Stimulated activated CD4-positive, alpha-beta T cell treated with anti-CD3 and anti-CD28 coated beads, Interleukin-2, amount 100 ng/mL, for 24 hours (primary cell): ENCODE results near the gene PTCHD4.
"Not testable (repeated sequence)": the region's sequence is repeated elsewhere in the genome, so short reads cannot be mapped to it uniquely, and the experiment has no call there.

Experiments used
- DNase-seq, 2 donors: peaks; one replicate each; pipeline ENCODE4 v3.0.0-alpha.2; 2020

Gene PTCHD4

DNA sequence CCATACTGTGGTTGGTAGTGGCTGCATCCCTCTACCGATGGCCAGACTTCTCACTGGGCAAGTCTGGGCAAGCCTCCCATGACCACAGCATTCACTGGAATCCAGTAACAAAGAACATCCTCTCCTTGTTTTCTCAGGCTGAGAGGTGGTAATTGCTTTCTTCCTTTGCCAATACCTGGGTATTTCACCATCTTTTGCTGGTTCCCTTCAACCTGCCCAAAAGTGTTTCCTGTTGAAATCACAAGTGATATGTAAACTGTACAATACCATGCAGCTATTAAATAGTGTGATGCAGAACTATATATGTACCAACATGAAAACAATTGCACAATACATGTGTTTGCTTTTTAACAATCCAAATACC lies at the start of gene PTCHD4:
PTCHD4 (minus strand) TSS at position 55 of the 364 bp plus-strand sequence. CDS start 42,240 bp downstream, outside the sequence.
- DNase-seq = no peak

DNA sequence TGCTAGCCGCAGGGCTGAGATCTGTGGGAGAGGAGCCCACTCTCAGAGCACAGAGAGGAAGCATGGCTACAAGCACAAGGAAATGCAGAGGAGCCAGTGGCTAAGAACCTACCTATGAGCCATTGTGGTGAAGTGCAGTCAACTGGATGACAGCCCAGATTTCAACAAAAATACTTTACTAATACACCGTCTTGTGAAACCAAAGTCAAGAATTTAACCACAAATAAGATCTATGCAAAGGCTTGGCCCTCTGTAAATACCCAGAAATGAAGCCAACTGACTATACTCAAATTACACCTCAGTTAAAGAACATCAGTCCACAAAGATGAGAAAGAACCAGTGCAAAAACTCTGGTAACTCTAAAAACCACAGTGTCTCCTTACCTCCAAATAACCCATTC lies 40.1 kb upstream of the PTCHD4 start:
- DNase-seq = no peak

DNA sequence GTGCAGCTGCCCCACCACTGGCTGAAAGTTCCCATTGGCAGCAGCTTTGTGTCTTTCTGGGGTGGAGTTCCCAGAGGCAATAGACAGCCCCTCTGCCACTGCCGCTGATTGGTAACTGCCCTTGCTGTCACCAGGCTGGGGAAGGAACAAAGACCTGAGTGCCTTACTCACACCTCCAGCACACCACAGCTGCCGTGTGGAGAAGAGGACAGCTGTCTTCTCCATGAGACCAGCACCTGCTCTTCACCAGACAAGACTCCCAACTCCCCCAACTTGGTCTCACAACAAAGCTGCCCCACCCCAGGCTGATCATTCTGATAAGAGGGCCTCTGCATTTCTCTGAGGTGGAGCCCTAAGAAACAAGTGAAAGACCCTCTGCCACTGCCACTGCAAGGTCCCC lies 39.7 kb upstream of the PTCHD4 start:
- DNase-seq = no peak

DNA sequence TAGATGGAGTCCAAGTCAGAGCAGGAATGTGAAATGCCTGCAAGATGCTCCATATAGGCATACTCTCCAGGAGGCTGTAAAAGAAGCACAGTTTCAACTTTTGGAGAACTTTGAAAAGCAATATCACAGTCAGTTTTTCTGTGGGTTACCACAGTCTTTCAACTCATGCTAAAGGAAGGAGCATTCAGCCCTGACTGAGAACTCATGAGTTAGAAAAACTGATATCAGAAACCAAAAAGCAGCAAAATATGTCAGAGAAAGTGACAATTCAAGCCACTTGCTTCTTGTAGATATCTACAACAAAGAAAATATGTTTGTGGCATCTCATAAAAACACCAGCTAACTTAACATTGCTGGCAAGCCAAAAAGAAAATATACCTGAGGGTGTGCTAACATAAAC lies 36.1 kb upstream of the PTCHD4 start:
- DNase-seq = no peak

DNA sequence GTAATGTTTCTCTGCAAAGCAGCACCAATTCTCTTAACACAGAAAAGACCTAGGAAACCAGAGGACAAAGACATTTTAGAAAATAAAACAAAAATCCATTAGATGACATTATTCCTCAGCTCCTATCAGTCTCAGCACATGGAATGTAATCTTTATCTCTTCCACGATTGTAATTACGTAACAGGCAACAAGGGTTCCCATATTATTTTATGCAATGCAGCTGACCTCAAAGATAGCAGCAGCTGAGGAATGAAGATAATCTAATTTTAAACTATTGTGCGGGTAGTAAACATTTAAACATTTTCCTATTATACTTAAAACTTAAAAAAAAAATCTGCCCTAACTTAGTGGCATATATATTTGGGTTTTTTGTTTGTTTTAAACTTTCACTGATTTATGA lies 33.0 kb upstream of the PTCHD4 start:
- no peak for DNase-seq

DNA sequence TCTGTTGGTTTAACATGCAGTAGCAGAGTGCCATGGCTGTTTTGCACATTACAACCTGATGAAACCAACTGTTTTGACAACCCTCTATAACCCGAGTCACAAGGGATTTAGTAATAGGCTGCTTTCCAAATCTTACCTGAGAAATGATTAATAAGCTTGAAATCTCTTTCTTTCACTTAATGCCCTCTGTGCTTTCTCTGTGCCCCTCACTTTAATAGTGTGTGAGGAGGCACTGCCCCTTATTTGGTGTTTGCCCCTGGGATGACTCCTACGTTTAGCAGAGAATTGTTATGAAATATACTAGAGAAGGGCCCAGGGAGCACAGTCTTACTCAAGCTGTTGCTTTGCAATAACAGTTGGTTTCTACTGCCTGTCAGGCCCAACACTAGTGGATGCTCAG lies 31.0 kb upstream of the PTCHD4 start:
- no peak for DNase-seq

DNA sequence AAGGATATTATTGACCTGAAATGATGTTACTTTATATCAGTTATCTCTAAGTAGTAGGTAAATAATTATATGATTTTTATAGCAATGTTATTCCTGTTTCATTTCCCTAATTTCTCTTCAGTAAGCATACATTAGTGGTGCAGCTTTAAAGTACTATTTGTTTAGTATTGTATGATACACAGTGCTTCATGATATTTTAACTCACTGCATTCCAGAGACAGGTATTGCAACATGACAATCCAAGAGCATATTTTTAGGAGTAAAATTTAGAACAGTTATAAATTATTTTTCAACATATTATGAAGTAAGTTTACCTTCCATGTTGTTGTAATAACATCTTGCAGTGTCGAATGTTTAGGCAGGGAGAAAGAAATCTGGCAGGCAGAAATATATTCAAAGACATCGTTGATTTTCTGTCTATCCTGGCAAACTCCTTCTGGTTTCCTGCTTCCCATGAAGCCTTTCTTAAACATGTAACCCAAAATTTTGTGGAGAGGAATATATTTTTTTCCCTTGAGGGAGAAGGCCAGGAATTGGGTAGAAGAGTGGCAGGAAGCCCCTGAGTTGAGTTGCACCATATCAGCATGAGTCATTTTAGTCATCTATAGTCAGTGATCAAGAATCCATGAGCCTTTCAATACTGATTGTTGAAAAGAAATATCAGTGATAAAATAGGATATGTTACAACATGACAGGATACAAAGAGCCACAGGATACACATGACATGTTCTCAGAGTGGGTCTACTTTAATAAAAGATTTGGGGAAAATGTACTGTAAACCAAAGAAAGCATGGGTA lies 29.0 kb upstream of the PTCHD4 start:
- no peak for DNase-seq

DNA sequence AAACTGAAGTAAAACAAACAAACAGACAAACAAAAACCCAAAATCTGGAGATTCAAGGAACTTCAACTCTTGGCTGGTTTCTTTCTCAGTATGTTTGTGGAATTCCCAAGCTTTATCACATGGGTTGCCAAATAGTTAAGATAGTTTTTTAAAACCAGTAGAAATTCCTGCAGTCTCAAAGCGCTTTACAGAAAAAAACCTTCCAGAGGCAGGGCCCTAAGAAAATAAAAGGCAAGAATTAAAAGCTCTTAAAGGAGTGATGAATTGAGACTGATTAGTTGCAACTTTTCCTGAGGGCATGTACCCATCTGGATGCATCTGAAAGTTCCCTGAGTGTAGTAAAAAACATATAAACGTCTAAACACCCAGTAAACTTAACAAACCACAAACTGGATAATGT lies 25.9 kb upstream of the PTCHD4 start:
- DNase-seq = no peak

DNA sequence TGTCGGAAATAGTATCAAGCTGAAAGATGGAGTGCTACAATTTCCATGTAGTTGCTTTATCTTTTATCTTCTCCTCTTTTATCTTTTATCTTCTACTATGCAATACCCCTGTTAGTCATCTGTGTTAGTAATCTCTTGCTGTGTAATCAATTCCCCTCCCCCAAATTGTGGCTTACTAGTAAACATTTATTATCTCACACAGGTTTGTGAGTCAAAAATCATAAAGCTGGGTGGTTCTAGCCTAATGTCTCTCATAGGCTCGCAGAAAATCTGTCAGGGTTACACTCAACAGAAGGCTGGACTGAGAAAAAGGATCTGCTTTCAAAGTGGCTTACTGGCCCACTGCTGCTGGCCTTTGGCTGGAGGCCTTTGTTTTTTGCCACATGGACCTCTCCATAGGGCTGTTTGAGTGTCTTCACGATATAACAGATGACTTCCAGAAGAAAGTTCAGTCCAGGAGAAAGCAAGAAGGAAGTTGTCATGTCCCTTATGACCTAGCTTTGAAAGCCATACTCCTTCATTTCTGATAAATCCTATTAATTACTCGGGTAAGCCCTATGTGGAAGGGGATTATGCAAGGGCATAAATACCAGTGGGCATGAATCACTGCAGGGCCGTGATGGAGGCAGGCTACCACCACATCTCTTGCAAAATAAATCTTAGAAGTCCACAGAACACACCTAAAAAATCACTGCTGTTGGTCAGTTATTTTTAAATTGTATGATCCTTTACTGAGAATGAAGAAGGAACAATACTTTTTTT lies 24.5 kb upstream of the PTCHD4 start:
- DNase-seq = no peak

DNA sequence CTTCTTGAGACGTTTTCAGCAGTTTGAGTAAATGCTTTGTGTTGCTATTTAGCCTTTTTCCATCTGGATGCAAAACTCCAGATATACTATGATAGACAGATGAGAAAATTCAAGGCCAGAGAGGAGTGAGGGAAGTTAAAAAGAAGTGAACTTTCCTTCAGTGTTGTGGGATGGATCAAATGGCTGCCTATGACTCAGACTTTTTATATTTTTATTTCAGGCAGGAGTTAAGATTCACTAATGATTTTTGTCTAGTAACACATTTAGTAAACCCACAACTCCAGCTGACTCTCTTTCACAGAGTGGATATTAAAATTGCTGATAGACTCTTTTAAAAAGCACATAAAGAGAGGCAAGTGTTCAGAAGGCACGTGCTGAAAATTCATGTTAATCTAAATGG lies 23.2 kb upstream of the PTCHD4 start:
- DNase-seq = no peak

DNA sequence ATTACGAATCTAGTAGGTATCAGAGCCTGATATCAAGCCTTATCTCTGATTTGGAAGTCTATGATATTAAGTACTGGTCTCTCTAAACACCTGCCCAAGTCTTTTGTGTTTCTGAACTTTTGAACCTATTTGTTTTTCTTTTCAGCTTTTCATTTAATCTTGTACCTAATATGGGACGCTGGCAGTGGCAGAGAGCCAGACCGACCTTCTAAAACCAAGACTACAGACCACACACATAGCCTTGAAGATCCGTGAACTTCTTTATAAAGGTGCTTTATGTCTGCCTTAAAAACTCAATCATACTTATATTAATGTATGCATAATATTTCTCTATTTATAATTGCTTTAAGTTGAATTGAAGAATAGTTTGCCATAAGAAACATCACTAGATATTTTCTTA lies 12.6 kb upstream of the PTCHD4 start:
- no peak for DNase-seq

DNA sequence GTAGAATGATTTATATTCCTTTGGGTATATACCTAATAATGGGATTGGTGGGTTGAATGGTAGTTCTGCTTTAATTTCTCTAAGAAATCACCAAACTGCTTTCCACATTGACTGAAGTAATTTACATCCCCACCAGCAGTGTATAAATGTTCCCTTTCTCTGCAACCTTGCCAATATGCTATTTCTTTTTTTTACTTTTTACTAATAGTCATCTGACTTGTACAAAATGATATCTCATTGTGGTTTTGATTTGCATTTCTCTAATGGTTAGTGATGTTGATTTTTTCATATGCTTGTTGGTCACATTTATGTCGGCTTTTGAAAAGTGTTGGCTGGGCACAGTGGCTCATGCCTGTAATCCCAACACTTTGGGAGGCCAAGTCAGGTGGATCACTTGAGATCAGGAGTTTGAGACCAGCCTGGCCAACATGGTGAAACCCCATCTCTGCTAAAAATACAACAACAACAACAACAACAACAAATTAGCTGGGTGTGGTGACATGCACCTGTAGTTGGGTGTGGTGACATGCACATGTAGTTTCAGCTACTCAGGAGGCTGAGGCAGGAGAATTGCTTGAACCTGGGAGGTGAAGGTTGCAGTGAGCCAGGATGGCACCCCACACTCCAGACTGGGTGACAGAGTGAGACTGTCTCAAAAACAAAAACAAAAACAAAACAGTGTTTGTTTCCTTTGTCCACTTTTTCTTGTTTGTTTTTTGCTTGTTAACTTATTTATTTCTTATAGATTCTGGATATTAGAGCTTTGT lies 11.2 kb upstream of the PTCHD4 start:
- not testable (repeated sequence) for DNase-seq

DNA sequence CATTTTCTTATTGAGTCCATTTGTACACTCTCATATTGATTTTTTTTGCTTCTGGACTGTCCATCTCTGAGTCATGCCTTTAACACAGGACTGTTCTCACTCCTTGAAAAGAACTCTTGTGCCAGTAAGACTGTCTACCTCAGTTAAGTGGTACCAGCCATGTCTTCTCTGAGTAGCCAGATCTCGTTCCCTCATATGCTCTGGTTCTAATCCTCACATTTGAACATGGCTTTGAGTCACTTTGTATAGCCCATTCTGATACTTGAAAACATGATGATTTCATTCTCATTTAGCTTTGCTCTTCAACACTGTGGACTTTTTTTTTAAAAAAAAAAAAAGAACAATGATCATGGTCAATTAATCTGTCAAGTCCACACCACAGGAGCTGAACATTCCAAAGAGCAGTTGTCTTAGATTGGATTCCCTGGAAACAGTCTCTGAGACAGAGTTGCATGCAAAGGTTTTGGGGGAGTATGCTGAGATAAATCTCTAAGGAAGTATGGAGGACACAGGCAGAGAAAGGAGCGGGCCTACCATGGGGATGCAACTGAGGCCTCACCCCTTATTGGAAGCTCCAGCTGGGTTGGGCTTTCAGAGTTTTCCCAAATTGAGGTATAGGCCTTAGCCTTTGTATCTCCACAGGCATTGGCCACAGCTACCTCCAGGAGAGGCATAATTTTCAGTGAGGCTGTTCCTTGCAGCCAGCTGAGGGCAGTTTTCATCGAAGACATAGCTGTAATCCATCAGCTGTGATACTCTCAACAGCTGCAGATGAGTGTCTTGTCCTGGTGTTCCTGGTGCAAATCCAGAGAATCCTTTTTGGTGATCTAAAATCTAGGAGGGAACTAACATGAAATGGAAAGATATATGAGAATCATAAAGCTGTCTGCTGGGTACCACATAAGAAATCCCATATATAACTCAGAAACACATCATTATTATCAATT lies 6.0 kb upstream of the PTCHD4 start:
- no peak for DNase-seq

DNA sequence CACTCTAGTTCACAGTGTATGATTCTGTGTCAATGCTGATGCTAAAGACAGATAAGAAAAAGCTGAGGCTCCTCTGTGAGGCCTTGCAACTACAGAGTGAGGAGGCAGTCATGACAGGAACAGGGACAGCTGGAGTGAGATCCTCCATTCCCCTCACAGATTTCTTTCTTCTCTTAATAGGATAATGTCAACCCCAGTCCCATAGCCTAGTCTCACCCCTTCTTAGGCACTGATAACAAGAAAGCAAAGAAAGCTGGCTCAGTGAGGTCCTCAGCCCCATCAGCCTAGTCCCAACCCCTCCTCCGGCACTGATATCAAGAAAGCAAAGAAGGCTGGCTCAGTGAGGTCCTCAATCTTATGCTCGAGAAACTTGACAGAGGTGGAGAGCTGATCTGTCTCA lies 2.1 kb upstream of the PTCHD4 start:
- no peak for DNase-seq

DNA sequence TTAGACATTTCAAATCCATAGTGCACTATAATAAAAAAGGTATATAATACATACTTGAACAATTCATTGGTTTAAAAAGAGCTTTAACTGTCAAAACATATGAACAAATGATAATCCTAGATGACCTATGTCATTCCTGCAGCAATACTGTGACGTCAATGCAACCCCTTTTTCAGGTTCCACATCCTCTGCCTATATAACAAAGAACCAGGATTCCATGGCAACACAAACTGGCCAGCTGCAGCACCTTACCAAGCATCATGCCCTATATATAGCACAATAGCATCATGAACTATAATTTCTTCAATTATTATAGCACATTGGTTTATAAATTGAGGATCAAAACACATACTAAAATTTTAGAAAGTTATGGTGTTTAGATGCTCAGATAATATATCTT lies 578 bp upstream of the PTCHD4 start:
- no peak for DNase-seq

DNA sequence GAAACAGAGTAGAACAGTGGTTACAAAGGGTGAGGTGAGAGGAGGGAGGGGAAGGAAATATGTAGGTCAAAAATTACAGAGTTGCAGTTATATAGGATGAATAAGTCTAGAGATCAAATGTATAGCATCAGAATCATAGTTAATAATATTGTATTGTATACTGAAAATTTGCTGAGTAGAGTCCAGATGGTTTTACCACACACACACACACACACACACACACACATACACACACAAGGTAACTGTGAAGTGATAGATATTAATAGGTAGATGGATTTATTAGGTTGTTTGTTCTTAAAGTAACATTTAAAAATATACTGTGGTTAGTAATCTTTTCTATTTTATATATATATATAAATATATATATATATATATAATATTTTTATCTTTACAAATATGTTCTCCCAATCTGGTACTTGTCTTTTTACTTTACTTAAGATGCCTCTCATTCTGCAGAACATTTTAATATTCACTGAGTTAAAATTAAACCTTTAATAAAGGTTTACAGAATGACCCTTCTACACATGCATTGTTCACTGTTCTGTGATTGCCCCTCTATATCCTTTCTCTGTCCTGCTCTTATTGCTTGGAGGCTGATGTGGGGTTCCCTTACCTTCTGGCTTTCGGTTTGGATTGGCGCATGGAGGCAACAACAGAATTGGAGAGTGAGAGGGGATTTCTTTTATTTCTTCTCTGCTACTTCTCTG lies 408 bp downstream of the PTCHD4 start:
- no peak for DNase-seq

DNA sequence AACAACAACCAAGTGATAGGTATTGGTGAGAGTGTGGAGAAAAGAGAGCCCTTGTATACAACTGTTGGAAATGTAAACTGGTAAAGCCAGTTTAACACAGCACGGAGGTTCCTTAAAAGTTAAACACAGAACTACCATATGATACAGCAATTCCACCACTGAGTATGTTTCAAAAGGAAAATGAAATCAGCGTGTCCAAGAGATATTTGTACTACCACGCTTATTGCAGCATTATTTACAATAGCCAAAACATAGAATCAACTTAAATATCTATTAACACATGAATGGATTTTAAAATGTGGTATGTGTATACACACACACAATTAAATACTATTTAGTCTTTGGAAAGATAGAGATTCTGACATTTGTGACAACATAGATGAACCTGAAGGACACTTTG lies 1.1 kb downstream of the PTCHD4 start:
- no peak for DNase-seq

DNA sequence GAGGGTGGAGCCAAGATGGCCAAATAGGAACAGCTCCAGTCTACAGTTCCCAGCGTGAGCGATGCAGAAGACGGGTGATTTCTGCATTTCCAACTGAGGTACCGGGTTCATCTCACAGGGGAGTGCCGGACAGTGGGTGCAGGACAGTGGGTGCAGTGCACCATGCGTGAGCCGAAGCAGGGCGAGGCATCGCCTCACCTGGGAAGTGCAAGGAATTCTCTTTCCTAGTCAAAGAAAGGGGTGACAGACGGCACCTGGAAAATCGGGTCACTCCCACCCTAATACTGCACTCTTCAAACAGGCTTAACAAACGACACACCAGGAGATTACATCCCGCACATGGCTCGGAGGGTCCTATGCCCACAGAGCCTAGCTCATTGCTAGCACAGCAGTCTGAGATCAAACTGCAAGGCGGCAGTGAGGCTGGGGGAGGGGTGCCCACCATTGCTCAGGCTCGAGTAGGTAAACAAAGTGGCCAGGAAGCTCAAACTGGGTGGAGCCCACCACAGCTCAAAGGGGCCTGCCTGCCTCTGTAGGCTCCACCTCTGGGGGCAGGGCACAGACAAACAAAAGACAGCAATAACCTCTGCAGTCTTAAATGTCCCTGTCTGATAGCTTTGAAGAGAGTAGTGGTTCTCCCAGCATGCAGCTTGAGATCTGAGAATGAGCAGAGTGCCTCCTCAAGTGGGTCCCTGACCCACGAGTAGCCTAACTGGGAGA lies 8.4 kb downstream of the PTCHD4 start:
- not testable (repeated sequence) for DNase-seq

DNA sequence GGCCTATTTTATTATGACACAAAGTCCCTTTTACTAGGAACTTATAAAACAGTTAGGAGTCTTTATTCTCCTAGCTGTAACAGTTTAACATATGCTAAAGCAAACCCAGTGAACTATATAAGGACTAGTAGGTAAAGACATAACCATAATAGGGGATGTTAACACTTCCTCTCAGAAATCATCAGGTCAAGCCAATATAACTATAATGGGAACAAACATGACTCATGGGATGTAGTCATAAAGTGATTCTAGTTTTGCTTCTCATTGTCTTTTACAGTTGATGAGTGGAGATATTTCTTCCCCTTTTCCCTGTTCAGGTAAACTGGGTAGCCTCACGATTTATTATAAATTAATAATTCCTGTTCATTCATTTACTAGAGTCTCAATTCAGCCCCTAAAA lies 9.7 kb downstream of the PTCHD4 start:
- no peak for DNase-seq

DNA sequence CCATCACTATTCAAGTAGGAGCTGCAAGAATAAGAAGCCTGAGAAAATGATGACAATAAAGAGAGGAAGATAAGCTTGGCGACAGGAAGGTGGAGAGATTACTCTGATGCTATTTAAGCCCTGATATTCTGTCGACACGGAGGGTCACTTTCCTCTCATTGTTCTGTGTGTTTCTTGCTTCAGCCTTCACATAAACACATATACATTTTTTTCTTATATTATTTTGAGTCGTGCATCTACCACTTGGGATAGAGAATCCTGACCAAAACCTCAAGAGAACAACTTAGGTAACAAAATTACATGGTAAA lies 10.5 kb downstream of the PTCHD4 start:
- no peak for DNase-seq
